Astrocyte (in vitro differentiated cells and primary cell): ENCODE results near the gene DDR2.

ENCODE experiments used
- CTCF ChIP-seq: IDR thresholded peaks from 2 replicates; pipeline ENCODE4 v1.5.1; 2011; ENCODE audit warnings: low read depth, mild to moderate bottlenecking, inconsistent platforms, low read length, moderate library complexity; ENCODE audit not compliant: insufficient read depth
- EZH2 ChIP-seq: IDR thresholded peaks from 2 replicates; pipeline ENCODE4 v1.6.1; 2012; ENCODE audit warnings: mild to moderate bottlenecking, low read length, inconsistent platforms; ENCODE audit not compliant: insufficient read depth

DNA sequence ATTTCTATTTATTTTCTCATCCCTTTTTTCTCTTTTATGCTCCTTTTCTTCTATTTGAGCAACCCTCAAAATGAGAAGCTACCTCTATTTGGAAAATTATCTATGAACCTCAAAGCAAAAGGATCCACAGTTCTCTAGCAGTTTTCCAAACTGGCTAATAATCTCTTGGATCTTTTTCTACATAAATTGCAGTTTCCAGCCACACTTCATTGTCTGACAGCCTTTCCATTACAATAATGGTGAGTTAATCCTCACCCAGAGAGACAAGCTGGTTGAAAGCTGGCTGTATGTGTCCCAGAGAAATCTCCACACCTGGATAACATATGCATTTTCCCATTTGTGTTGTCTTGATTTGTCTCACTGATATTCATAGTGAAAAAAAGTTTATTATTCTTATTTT lies 141.7 kb downstream of the DDR2 start:
- TF ChIP-seq CTCF = no peak
- no peak for TF ChIP-seq EZH2
